Endometrial microvascular endothelial cells (primary cell): ENCODE measurements around the gene C1orf210. TPM values are rescaled to one million over a fixed set of nuclear protein-coding genes. Genes with fewer than 3 reads are reported as not detected.

ENCODE experiments used
- in situ Hi-C: cut with HindIII; loops from 2 replicates; pipeline ENCODE4 v1.10.0; 2017; ENCODE audit warnings: low sequenced_read_pairs, low pct_unique_long_range_greater_than_20kb; ENCODE audit errors: inconsistent ontology term
- total RNA-seq: library from RNA; depleted of rRNA; stranded (reverse); fragments of >200 nt; gene quantifications from one replicate; pipeline ENCODE4 v1.2.3, GENCODE V29; 2015; ENCODE audit errors: inconsistent ontology term

The C1orf210 gene
- total RNA-seq, 1 donor from 2014 or later = not detected

GRCh38 chr1:43300378-43301094, 15.2 kb upstream of the C1orf210 start, which contains the start of gene TIE1:
TSS of gene TIE1 (plus strand) at chr1:43300982. CDS start at chr1:43301072, 90 bp downstream.
- in situ Hi-C loops = no loop called here

GRCh38 chr1:43299101-43299500, 13.7 kb upstream of the C1orf210 start:
- in situ Hi-C loops = no loop called here

GRCh38 chr1:43298055-43298454, 12.7 kb upstream of the C1orf210 start:
- in situ Hi-C loops = no loop called here

GRCh38 chr1:43296207-43296606, 10.8 kb upstream of the C1orf210 start:
- in situ Hi-C loops = no loop called here

- in situ Hi-C loops = no loop called here
Measured at GRCh38 chr1:43294761-43295160, 9.4 kb upstream of the C1orf210 start.

GRCh38 chr1:43293896-43294760, 8.7 kb upstream of the C1orf210 start:
- in situ Hi-C loops = no loop called here

- in situ Hi-C loops = no loop called here
Measured at GRCh38 chr1:43293176-43293575, 7.8 kb upstream of the C1orf210 start.

GRCh38 chr1:43292679-43293078, 7.3 kb upstream of the C1orf210 start:
- in situ Hi-C loops = no loop called here

GRCh38 chr1:43292216-43292615, 6.8 kb upstream of the C1orf210 start:
- in situ Hi-C loops = no loop called here

- in situ Hi-C loops = no loop called here
Measured at GRCh38 chr1:43288785-43289706, 3.7 kb upstream of the C1orf210 start.

- in situ Hi-C loops = no loop called here
Measured at GRCh38 chr1:43288058-43288784, 2.8 kb upstream of the C1orf210 start.

- in situ Hi-C loops = no loop called here
Measured at GRCh38 chr1:43286533-43286932, 1.2 kb upstream of the C1orf210 start.

GRCh38 chr1:43286115-43286514, 734 bp upstream of the C1orf210 start:
- in situ Hi-C loops = no loop called here

- in situ Hi-C loops = no loop called here
Measured at GRCh38 chr1:43284546-43285110, 753 bp downstream of the C1orf210 start.

- in situ Hi-C loops = no loop called here
Measured at GRCh38 chr1:43284065-43284464, 1.3 kb downstream of the C1orf210 start.

GRCh38 chr1:43282220-43283195, 2.9 kb downstream of the C1orf210 start:
- in situ Hi-C loops = no loop called here

GRCh38 chr1:43280692-43281091, 4.7 kb downstream of the C1orf210 start:
- in situ Hi-C loops = no loop called here
